Colonic mucosa (tissue), 4 donors: ENCODE results near the gene VPS4B. TPM values are rescaled to one million over a fixed set of nuclear protein-coding genes. Genes with fewer than 3 reads are reported as not detected.
A peak's percentile ranks its signal among the peaks of the same experiment; 100 is the strongest.

Experiments used
- DNase-seq: peaks from one replicate; pipeline ENCODE4 v3.0.0-alpha.2; 2020
- H3K27ac ChIP-seq: fragments of 200-600 bp; one replicate; pipeline ENCODE4 v1.8.0; 2021
- H3K27me3 ChIP-seq: fragments of 200-600 bp; one replicate; pipeline ENCODE4 v1.8.0; 2021
- H3K36me3 ChIP-seq: fragments of 200-600 bp; one replicate; pipeline ENCODE4 v1.8.0; 2021
- H3K4me1 ChIP-seq: fragments of 200-600 bp; one replicate; pipeline ENCODE4 v1.8.0; 2021; ENCODE audit warnings: mild to moderate bottlenecking
- H3K4me3 ChIP-seq: fragments of 200-600 bp; one replicate; pipeline ENCODE4 v1.8.0; 2021
- H3K9ac ChIP-seq, 2 donors: one replicate each; pipeline ENCODE4 v1.7.0; 2013; ENCODE audit warnings: control low read depth in 2 of 2, low read depth in 2 of 2, low read length in 2 of 2
- H3K9me3 ChIP-seq: fragments of 200-600 bp; one replicate; pipeline ENCODE4 v1.8.0; 2021
- intact Hi-C: fragments of 100-400 bp; cut with DNase I; formaldehyde crosslinking; loops from one replicate; pipeline ENCODE4 v1.14.1; 2022
- total RNA-seq, 2 donors: library from RNA; stranded (reverse); fragmentation: NEBNext Ultra II Directional in 1 of 2; extraction: Animal tissue kit (Norgen Biotek cat#: 25700) in 1 of 2; gene quantifications; one replicate each; pipeline ENCODE4 v1.2.1, GENCODE V29; 2021
- TF ChIP-seq, protein P1 (sequence below): fragments of 200-600 bp; IDR thresholded peaks from one replicate; pipeline ENCODE4 v1.8.0; 2022; ENCODE audit warnings: antibody characterized with exemption, mild to moderate bottlenecking
- donor health status: healthy.
- donor health status: DM: no; HTN: no; CAD: no.
- donor health status: DM: no; HTN: no; CAD: no.

VPS4B gene
- total RNA-seq, 2 donors from 2014 or later = 96.3 to 127 TPM

- H3K4me1 ChIP-seq = no peaks in the 10 kb centered on the region
- H3K36me3 ChIP-seq = no peaks in the 10 kb centered on the region
- no peaks in the 10 kb centered on the region for H3K9me3 ChIP-seq
- H3K9ac ChIP-seq = no peak overlapping the region
- no peak for DNase-seq
- TF ChIP-seq, protein P1, sequence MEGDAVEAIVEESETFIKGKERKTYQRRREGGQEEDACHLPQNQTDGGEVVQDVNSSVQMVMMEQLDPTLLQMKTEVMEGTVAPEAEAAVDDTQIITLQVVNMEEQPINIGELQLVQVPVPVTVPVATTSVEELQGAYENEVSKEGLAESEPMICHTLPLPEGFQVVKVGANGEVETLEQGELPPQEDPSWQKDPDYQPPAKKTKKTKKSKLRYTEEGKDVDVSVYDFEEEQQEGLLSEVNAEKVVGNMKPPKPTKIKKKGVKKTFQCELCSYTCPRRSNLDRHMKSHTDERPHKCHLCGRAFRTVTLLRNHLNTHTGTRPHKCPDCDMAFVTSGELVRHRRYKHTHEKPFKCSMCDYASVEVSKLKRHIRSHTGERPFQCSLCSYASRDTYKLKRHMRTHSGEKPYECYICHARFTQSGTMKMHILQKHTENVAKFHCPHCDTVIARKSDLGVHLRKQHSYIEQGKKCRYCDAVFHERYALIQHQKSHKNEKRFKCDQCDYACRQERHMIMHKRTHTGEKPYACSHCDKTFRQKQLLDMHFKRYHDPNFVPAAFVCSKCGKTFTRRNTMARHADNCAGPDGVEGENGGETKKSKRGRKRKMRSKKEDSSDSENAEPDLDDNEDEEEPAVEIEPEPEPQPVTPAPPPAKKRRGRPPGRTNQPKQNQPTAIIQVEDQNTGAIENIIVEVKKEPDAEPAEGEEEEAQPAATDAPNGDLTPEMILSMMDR = no peak
- no peak overlapping the region for H3K27ac ChIP-seq
- H3K4me3 ChIP-seq = no peak overlapping the region
- H3K27me3 ChIP-seq = no peaks in the 10 kb centered on the region
- intact Hi-C loops = loop anchor here (10.0 kb wide), 2 partner anchors 91 to 161 kb away; no protein-coding TSS in a partner anchor
Measured at GRCh38 chr18:63344263-63344662, 78.0 kb downstream of the VPS4B start.

DNA sequence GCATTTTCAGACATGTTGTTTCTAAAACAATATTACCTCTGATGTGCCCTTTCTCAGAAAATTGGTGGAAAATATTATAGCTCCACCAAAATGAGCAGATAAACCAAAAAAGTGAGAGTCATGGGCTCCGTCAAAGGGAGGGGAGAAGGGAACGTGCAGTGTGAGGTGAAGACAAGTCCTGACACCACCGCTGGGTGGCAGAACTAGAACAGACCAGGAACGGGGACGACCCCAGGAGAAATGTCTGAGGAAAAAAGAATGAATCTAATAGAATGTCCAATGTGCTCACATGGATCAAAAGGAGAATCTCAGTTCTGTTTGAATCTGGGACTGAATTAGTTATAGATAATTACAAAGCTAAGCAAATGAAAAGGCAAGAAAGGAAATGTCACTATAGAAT, 80.1 kb downstream of the VPS4B start:
- Histone ChIP-seq H3K9ac (no peak overlapping the region), H3K9me3 (no peaks in the 10 kb centered on the region), H3K36me3 (no peaks in the 10 kb centered on the region), H3K4me1 (no peaks in the 10 kb centered on the region), H3K27me3 (no peaks in the 10 kb centered on the region), H3K27ac (no peak overlapping the region), H3K4me3 (no peak overlapping the region)
- intact Hi-C loops = loop anchor here (10.0 kb wide), 2 partner anchors 93 to 163 kb away; no protein-coding TSS in a partner anchor
- TF ChIP-seq, protein P1 = no peak
- no peak for DNase-seq

- no peaks in the 10 kb centered on the region for H3K9me3 ChIP-seq
- no peak overlapping the region for H3K4me3 ChIP-seq
- H3K9ac ChIP-seq = no peak overlapping the region
- TF ChIP-seq, protein P1 = peak; percentile 45
- H3K36me3 ChIP-seq = no peaks in the 10 kb centered on the region
- H3K4me1 ChIP-seq = no peaks in the 10 kb centered on the region
- intact Hi-C loops = loop anchor here (10.0 kb wide), 2 partner anchors 95 to 165 kb away; no protein-coding TSS in a partner anchor
- no peak overlapping the region for H3K27ac ChIP-seq
- H3K27me3 ChIP-seq = no peaks in the 10 kb centered on the region
- no peak for DNase-seq
Measured at GRCh38 chr18:63339920-63340484, 82.3 kb downstream of the VPS4B start.

Other genes with a start within 250 kb of the VPS4B start
- gene BCL2, start 102.7 kb downstream of the VPS4B start, total RNA-seq = 10 to 100 TPM; 13.9 to 16.4 TPM
- 10 to 100 TPM; 32.8 to 55.3 TPM for gene KDSR, start 55.3 kb downstream of the VPS4B start, total RNA-seq
- 1 to 10 TPM; 4.8 to 6.1 TPM for gene SERPINB5, start 54.5 kb upstream of the VPS4B start, total RNA-seq
- gene SERPINB12, start 119.9 kb upstream of the VPS4B start, total RNA-seq = not detected
- gene SERPINB13, start 164.9 kb upstream of the VPS4B start, total RNA-seq = not detected
- gene SERPINB4, start 221.8 kb upstream of the VPS4B start, total RNA-seq = not detected
- not detected for gene SERPINB3, start 239.4 kb upstream of the VPS4B start, total RNA-seq